Stomach smooth muscle (tissue), 2 donors: ENCODE measurements around the gene CASZ1.

Experiments
- H3K27ac ChIP-seq: one replicate; pipeline ENCODE4 v1.7.0; 2013; ENCODE audit warnings: mild to moderate bottlenecking, low read length, inconsistent platforms
- H3K27me3 ChIP-seq, 2 donors: one replicate each; pipeline ENCODE4 v1.7.0; 2013; ENCODE audit warnings: low read length in 2 of 2; ENCODE audit not compliant: insufficient read depth in 2 of 2, control insufficient read depth in 1 of 2
- H3K36me3 ChIP-seq, 2 donors: one replicate each; pipeline ENCODE4 v1.7.0; 2013; ENCODE audit warnings: low read length in 2 of 2; ENCODE audit not compliant: control insufficient read depth in 2 of 2, insufficient read depth in 2 of 2
- H3K4me1 ChIP-seq: one replicate; pipeline ENCODE4 v1.7.0; 2013; ENCODE audit warnings: low read length; ENCODE audit not compliant: control insufficient read depth, insufficient read depth
- H3K4me3 ChIP-seq, 2 donors: one replicate each; pipeline ENCODE4 v1.7.0; 2013; ENCODE audit warnings: low read length in 2 of 2
- H3K9ac ChIP-seq, 2 donors: one replicate each; pipeline ENCODE4 v1.7.0; 2013; ENCODE audit warnings: low read length in 2 of 2, mild to moderate bottlenecking in 1 of 2
- H3K9me3 ChIP-seq, 2 donors: one replicate each; pipeline ENCODE4 v1.7.0; 2013; ENCODE audit warnings: low read length in 2 of 2; ENCODE audit not compliant: control insufficient read depth in 2 of 2
- donor health status: healthy.
- donor health status: Pancreatic carcinoma.

The CASZ1 gene

DNA sequence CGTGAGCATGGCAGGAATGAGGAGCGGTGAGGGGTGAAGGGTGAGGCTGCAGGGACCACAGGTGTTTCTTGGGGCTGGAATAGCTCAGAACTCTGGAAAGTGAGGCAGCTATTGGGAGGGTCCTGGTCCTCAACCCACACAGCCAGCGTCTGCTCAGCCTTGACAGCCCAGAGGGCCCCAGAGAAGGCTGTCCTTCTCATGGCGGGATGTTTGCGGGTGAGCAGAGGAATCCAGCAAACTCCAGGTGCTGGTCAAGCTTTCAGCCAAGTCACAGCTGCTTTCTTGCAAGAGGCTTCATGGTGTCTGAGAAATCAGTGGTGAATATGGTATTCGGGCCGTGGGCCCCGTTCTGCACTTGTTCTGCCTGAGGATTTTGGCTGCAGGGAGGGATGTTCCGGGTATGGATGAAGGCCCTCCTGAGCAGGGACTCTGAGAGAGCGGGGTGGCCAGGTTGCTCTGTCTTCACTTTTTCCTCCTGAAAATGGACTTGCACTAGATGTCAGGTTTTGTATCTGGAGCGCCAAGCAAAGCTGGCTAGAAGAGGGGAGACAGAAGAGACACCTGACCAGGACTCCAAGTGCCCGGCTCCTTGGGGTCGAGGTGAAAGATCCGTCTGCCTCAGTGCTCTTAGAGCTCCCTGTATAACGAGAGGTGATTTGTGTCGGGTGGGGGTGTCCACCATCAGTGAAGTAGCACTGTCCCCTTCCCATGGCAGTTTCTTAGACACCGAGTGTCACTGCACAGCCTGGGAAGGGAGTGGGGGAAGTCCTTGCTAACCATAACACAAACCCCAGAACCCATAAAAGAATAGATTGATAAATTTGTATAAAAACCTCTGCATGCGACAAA lies 181.8 kb downstream of the CASZ1 start:
- no peaks in the 10 kb centered on the region for H3K27me3 ChIP-seq
- no peak overlapping the region for H3K27ac ChIP-seq
- H3K4me1 ChIP-seq, result no peaks in the 10 kb centered on the region
- no peaks in the 10 kb centered on the region for H3K36me3 ChIP-seq
- H3K9me3 ChIP-seq, result no peaks in the 10 kb centered on the region
- no peak overlapping the region for H3K4me3 ChIP-seq
- no peak overlapping the region for H3K9ac ChIP-seq

DNA sequence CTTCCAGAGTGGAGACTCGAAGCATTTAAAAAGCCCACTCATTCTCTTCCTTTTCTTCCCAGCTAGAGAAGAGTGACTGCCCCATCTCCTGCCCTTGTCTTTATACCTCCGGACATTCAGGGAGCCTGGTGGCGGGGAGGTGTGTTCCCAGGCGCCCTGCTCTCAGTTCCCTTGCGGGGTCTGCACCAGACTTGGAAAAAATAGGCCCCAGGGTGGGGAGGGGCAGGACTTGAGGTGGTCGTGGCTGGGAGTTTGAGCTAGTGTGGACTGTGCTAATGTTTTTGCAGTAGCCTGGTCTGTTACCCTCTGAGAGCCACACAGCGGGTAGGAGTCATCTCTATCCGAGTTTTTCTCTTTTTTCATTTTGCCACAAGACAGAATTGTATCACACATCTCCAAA lies 182.6 kb downstream of the CASZ1 start:
- Histone ChIP-seq H3K27ac (no peak overlapping the region), H3K4me3 (no peak overlapping the region), H3K4me1 (no peaks in the 10 kb centered on the region), H3K9me3 (no peaks in the 10 kb centered on the region), H3K9ac (no peak overlapping the region), H3K36me3 (no peaks in the 10 kb centered on the region), H3K27me3 (no peaks in the 10 kb centered on the region)

DNA sequence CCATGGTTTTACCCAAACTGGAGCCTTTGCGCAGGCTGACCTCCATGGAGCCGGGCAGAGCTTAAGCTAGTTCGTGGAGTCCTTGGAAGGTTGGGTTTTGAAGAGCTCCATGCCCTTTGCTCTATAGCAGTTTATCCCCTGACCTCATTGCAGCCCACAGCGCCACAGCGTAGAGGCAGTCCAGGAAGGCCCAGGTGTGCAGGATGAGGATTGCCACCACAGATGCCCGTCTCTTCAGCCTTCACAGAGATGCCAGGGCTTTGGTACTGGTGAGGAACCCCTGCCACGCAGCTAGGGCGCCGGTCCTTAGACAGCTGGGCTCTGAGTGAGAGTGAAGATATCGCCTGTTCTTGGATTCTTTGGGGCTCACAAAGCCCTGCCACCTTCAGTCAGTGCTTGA lies 183.1 kb downstream of the CASZ1 start:
- no peaks in the 10 kb centered on the region for H3K36me3 ChIP-seq

DNA sequence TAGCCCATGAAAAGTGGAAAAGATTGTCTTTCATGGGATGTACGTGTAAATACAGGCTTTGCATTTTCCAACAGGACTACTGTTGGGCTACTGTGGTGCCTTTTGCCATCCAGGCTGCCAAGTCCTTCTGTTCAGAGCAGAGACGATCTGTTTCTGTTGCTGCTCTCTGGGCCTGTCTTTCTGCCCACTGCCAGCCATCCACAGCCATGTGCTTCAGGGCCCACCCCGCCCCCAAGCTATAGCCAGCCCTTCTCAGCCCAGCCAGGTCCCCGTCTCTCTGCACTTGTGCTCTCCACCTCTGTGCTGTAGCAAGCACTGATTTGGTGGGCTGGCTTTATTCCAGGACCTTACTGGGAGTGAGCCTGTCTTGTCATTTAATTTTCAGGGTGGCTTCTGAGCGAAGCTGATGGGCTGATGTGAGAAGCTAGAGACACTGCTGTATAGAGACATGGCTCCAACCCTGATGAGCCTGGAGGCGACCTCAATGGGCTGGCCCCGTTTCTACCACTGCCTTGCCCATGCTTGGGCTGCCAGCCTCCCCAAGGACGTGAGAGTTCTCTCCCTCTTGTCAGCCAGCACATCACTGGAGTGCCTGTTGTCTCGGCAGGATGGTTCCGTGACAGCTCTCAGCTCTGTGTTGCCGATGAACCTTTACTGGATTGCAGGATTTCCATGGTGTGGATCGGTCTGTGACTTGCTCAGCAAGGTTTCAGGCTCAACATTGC lies 183.8 kb downstream of the CASZ1 start:
- no peaks in the 10 kb centered on the region for H3K36me3 ChIP-seq
- H3K27ac ChIP-seq, result no peak overlapping the region
- H3K4me3 ChIP-seq, result no peak overlapping the region
- H3K27me3 ChIP-seq, result no peaks in the 10 kb centered on the region
- no peaks in the 10 kb centered on the region for H3K9me3 ChIP-seq
- H3K4me1 ChIP-seq, result no peaks in the 10 kb centered on the region
- H3K9ac ChIP-seq, result no peak overlapping the region

More for the DNA sequence above, 183.1 kb downstream of the CASZ1 start:
- no peak overlapping the region for H3K4me3 ChIP-seq
- H3K9ac ChIP-seq, result no peak overlapping the region
- H3K9me3 ChIP-seq, result no peaks in the 10 kb centered on the region
- H3K4me1 ChIP-seq, result no peaks in the 10 kb centered on the region
- H3K27me3 ChIP-seq, result no peaks in the 10 kb centered on the region
- no peak overlapping the region for H3K27ac ChIP-seq

DNA sequence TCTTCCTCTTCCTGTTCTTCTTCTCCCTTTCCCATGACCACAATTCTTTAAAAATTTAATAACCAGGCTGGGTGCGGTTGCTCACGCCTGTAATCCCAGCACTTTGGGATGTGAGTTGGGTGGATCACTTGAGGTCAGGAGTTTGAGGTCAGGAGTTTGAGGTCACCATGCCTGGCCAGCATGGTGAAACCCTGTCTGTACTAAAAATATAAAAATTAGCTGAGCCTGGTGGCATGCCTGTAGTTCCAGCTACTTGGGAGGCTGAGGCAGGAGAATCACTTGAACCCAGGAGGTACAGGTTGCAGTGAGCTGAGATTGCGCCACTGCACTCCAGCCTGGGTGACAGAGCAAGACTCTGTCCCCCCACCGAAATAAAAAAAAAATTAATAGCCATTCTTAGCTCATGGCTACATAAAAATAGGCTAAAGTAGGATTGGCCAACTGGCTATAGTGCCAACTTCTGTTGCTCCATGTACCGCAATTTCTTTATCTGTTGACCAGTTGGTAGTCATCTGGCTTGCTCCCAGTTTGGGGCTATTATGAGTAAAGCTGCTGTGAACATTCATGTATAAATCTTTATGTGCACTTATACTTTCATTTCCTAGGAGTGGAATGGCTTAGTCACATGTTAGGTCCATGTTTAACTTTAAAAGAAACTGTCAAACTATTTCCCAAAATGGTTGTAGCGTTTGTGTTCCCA lies 185.4 kb downstream of the CASZ1 start:
- no peaks in the 10 kb centered on the region for H3K27me3 ChIP-seq
- H3K9me3 ChIP-seq, result no peaks in the 10 kb centered on the region
- no peak overlapping the region for H3K4me3 ChIP-seq
- H3K27ac ChIP-seq, result no peak overlapping the region
- no peak overlapping the region for H3K9ac ChIP-seq
- H3K4me1 ChIP-seq, result no peaks in the 10 kb centered on the region
- no peaks in the 10 kb centered on the region for H3K36me3 ChIP-seq

DNA sequence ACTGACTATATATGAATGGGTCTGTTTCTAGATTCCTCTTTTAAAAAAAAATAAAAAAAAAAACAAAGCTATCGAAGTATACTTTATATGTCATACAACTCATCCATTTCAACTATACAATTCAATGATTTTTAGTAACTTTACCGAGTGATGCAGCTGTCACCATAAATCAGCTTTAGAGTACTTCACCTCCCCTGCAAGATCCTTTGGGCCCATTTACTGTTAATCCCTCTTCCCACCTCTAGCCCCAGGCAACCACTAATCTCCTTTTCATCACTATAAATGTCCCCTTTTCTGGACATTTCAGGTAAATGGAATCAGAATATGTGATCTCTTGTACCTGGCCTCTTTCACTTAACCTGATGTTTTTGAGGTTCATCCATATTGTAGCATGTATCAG lies 187.8 kb downstream of the CASZ1 start:
- Histone ChIP-seq H3K9ac (no peak overlapping the region), H3K27ac (no peak overlapping the region), H3K4me1 (no peaks in the 10 kb centered on the region), H3K36me3 (peaks cover 0 to 3% of the 10 kb centered on the region in 2 donors), H3K4me3 (no peak overlapping the region), H3K27me3 (no peaks in the 10 kb centered on the region), H3K9me3 (no peaks in the 10 kb centered on the region)

DNA sequence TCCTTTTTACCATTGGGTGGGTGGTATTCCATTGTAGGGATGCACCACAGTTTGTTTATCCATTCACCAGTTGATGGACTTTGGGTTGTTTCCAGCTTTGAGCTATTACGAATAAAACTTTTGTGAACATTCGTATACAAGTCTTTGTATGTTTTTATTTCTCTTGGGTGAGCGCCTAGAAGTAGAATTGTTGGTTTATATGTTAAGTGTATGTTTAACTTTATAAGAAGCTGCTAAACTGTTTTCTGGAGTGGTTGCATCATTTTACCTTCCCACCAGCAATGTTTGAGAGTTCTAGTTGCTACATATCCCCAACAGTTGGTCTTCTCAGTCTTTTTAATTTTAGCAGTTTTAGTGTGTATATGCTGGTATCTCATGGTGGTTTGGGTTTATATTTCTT lies 189.2 kb downstream of the CASZ1 start:
- H3K27ac ChIP-seq, result no peak overlapping the region

DNA sequence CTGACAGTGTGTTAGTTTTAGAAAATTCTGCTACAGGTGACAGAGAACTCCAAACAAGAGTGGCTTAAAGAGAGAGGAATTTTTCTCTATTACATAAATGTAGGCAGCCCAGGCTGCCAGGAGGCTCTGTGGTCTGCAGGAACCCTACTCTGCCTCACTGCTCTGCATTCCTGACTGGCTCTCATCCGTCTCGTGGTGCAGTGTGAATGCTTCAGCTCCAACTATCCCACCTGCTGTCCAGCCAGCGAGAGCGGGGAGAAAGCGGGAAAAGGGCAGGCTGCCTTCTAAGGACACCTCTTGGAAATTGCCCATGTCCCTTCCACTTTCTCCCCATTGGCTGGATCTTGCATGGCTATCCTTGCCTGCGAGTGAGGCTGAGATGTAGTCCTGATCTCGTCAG lies 190.4 kb downstream of the CASZ1 start:
- no peaks in the 10 kb centered on the region for H3K27me3 ChIP-seq
- peaks cover 0 to 3% of the 10 kb centered on the region in 2 donors for H3K36me3 ChIP-seq
- H3K9ac ChIP-seq, result no peak overlapping the region
- no peaks in the 10 kb centered on the region for H3K4me1 ChIP-seq
- H3K4me3 ChIP-seq, result no peak overlapping the region
- H3K27ac ChIP-seq, result no peak overlapping the region
- no peaks in the 10 kb centered on the region for H3K9me3 ChIP-seq

More for the DNA sequence above, 189.2 kb downstream of the CASZ1 start:
- Histone ChIP-seq H3K4me1 (no peaks in the 10 kb centered on the region), H3K9ac (no peak overlapping the region), H3K4me3 (no peak overlapping the region), H3K9me3 (no peaks in the 10 kb centered on the region), H3K36me3 (peaks cover 0 to 3% of the 10 kb centered on the region in 2 donors), H3K27me3 (no peaks in the 10 kb centered on the region)

DNA sequence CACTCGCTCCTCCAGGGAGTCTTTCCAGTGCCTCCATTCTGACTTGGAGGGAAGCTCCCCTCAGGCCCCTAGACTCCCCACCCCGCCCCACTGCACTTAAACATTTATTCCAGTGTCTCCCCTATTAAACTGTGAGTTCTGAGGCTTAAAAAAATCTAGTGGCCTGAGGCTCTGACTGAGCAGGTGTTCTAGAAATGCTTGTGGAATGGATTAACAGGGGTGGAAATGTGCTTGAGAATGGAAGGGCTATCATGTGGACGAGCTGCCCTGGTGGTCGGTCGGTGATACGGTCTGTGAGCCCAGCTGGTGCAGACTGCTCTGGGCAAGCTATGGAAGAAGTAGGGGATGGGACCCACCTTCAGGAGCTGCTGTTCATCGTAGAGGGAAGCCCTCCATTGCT lies 191.5 kb downstream of the CASZ1 start:
- Histone ChIP-seq H3K9ac (no peak overlapping the region), H3K27me3 (no peaks in the 10 kb centered on the region), H3K36me3 (peaks cover 0 to 3% of the 10 kb centered on the region in 2 donors), H3K27ac (no peak overlapping the region), H3K9me3 (no peaks in the 10 kb centered on the region), H3K4me1 (no peaks in the 10 kb centered on the region), H3K4me3 (no peak overlapping the region)

DNA sequence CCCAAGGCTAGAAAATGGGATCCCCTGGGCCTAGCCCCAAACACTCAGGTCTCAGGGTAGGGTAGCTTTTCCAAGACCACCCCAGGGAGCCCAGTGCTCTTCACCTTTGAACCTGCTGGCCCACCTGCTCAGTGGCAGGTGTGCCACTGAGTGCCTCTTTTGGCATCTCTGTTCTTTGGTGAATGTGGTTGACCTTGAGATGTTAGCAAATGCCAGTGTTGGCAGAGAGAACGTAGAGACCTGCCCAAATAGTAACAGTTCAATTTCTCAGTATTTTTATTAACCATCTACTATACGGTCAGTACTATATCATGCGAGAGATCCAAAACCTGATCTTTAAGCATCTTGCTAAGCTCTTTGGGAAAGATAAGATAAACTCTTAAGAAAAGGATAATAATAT lies 193.5 kb downstream of the CASZ1 start:
- H3K4me1 ChIP-seq, result no peaks in the 10 kb centered on the region
- no peak overlapping the region for H3K9ac ChIP-seq
- peaks cover 6 to 9% of the 10 kb centered on the region in 2 donors for H3K36me3 ChIP-seq
- H3K9me3 ChIP-seq, result no peaks in the 10 kb centered on the region
- H3K4me3 ChIP-seq, result no peak overlapping the region
- no peaks in the 10 kb centered on the region for H3K27me3 ChIP-seq
- H3K27ac ChIP-seq, result no peak overlapping the region
